ENCODE measurements around the gene ACAD11. TPM values are rescaled to one million over a fixed set of nuclear protein-coding genes. Genes with fewer than 3 reads are reported as not detected.

The ACAD11 gene
- total and polyA plus RNA-seq, 2 experiments from 2014 or later = 31.7 to 40.1 TPM

DNA sequence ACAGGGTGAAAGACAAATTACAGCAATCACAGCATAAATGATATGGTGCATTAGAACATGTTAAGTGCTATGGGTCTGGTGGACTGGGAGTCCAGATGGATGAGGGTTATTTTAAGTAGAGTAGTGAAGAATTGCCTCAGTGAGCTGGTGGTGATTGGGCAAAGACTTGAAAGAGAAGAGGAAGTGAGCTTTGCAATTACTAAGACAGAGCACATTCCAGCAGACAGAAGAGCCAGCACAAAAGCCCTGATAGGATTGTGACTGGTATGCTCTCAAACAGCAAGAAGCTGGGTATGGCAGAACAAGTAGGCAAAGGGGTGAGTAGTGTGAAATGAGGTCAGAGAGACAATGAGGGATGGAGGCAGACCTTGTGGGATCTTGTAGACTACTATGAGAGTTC, 64.6 kb downstream of the ACAD11 start:
- H3K27ac ChIP-seq = no peak overlapping the region

DNA sequence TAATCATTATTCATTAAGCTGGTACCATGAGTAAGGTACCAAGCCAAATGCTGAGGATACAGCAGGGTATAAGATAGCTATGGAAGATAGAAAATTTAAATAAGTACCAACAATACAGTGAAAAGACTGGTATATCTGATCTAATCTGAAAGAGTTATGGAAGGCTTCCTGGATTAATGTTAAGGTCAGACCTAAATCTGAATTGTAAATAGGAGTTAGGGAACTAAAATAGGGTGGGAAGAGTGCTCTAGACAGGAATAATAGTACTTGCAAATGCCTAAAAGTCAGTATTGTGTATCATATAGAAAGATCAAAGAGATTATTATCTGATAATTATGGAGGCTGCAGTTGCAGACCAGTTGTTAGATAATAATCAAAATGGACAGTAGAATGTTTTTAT, 65.1 kb downstream of the ACAD11 start:
- H3K36me3 ChIP-seq = peaks cover 3% of the 10 kb centered on the region
- no peak overlapping the region for H3K4me3 ChIP-seq
- H3K27ac ChIP-seq = no peak overlapping the region
- H3K9me3 ChIP-seq (ENCODE audit: low read depth) = no peaks in the 10 kb centered on the region
- no peak for DNase-seq (ENCODE audit: low read depth in 1 of 2, low spot score in 1 of 2)
- no peaks in the 10 kb centered on the region for H3K27me3 ChIP-seq
- TF ChIP-seq, protein P1, sequence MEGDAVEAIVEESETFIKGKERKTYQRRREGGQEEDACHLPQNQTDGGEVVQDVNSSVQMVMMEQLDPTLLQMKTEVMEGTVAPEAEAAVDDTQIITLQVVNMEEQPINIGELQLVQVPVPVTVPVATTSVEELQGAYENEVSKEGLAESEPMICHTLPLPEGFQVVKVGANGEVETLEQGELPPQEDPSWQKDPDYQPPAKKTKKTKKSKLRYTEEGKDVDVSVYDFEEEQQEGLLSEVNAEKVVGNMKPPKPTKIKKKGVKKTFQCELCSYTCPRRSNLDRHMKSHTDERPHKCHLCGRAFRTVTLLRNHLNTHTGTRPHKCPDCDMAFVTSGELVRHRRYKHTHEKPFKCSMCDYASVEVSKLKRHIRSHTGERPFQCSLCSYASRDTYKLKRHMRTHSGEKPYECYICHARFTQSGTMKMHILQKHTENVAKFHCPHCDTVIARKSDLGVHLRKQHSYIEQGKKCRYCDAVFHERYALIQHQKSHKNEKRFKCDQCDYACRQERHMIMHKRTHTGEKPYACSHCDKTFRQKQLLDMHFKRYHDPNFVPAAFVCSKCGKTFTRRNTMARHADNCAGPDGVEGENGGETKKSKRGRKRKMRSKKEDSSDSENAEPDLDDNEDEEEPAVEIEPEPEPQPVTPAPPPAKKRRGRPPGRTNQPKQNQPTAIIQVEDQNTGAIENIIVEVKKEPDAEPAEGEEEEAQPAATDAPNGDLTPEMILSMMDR (IDR thresholded peaks at IDR 0.05; ENCODE audit: low read depth, low read length) = no peak
- H3K4me1 ChIP-seq (ENCODE audit: low read depth) = no peaks in the 10 kb centered on the region

More for the DNA sequence above, 64.6 kb downstream of the ACAD11 start:
- Histone ChIP-seq H3K27me3 (no peaks in the 10 kb centered on the region), H3K4me3 (no peak overlapping the region), H3K4me1 (ENCODE audit: low read depth) (no peaks in the 10 kb centered on the region), H3K36me3 (peaks cover 3% of the 10 kb centered on the region), H3K9me3 (ENCODE audit: low read depth) (no peaks in the 10 kb centered on the region)
- TF ChIP-seq, protein P1 (IDR thresholded peaks at IDR 0.05; ENCODE audit: low read depth, low read length) = no peak
- DNase-seq (ENCODE audit: low read depth in 1 of 2, low spot score in 1 of 2) = peak in 1 of 2 donors; percentile 58

DNA sequence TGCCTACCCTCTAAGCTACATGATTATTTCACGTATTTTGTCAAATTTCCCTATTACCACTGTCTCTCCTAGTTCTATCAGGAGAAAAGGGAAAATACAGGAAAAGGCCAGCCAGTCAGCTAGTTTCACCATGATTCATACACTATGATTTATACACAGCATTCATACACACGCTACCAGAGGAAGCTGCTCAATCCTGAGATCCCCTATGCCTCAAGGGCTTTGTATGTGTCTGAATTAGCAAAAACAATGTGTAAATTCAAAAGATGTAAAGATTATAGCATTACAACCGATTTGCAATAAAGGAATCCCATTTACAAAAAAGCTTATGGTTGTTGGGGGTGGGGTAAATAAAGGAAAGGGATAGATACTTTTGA, 65.7 kb downstream of the ACAD11 start:
- Histone ChIP-seq H3K9me3 (ENCODE audit: low read depth) (no peaks in the 10 kb centered on the region), H3K4me1 (ENCODE audit: low read depth) (no peaks in the 10 kb centered on the region), H3K36me3 (peaks cover 3% of the 10 kb centered on the region), H3K27me3 (no peaks in the 10 kb centered on the region), H3K4me3 (no peak overlapping the region), H3K27ac (no peak overlapping the region)
- DNase-seq (ENCODE audit: low read depth in 1 of 2, low spot score in 1 of 2) = peak in 1 of 2 donors; percentile 49
- TF ChIP-seq, protein P1 (IDR thresholded peaks at IDR 0.05; ENCODE audit: low read depth, low read length) = no peak

DNA sequence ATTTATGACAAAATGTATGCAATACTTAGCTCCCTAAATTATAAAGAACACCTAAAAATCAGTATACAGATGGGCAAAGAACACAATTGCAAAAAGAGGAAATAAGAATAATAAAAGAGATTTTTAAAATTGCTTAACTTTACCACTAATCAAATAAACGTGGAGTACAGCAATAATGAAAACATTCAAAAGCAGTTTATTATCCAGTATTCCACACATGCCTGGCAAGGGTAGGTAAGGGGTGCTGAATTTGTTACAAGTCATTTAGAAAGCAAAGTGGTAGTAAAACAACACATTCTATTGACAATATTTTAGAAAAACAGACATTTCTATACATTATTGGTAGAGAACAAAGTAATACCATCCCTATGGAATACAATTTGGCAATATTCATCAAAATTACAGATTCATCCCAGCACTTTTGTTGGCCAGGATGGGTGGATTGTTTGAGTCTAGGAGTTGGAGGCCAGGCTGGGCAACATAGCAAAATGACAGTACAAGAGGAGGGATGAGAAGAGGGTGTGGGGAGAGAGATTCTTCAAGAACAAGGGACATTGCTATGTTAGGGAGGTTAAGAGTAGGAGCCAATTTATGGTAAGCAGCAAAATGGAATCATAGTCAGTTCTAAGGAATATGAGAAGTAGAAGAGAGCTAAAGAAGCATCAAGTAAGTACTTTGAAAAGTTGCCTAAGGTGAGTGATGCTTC, 66.2 kb downstream of the ACAD11 start:
- Histone ChIP-seq H3K27me3 (no peaks in the 10 kb centered on the region), H3K36me3 (peaks cover 3% of the 10 kb centered on the region), H3K4me1 (ENCODE audit: low read depth) (no peaks in the 10 kb centered on the region), H3K9me3 (ENCODE audit: low read depth) (no peaks in the 10 kb centered on the region), H3K27ac (no peak overlapping the region), H3K4me3 (no peak overlapping the region)
- TF ChIP-seq, protein P1 (IDR thresholded peaks at IDR 0.05; ENCODE audit: low read depth, low read length) = no peak
- no peak for DNase-seq (ENCODE audit: low read depth in 1 of 2, low spot score in 1 of 2)

DNA sequence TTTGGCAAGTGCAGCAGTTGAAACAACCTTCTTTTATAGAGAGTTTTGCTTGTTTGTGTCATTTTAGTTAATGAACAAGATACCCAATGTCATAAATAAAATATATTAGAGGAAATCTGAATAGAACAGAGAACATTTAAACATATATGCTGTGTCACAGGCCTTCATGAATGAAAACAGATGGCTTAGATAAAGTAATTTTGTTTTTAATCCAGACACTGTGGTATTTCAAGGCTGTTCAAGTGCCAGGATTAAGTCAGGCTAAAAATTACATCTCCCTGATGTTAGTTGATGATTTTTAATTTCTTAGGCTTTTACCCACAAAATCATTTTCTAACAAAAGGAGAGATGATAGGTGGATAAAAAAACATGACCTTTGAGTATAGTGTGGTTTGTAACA, 67.4 kb downstream of the ACAD11 start:
- Histone ChIP-seq H3K4me3 (no peak overlapping the region), H3K27me3 (no peaks in the 10 kb centered on the region), H3K9me3 (ENCODE audit: low read depth) (no peaks in the 10 kb centered on the region), H3K36me3 (peaks cover 3% of the 10 kb centered on the region), H3K27ac (no peak overlapping the region), H3K4me1 (ENCODE audit: low read depth) (no peaks in the 10 kb centered on the region)
- DNase-seq (ENCODE audit: low read depth in 1 of 2, low spot score in 1 of 2) = no peak
- TF ChIP-seq, protein P1 (IDR thresholded peaks at IDR 0.05; ENCODE audit: low read depth, low read length) = no peak

Measured in cardiac muscle cell (in vitro differentiated cells and primary cell).